ENCODE results near the gene LYRM2. TPM values are rescaled to one million over a fixed set of nuclear protein-coding genes. Genes with fewer than 3 reads are reported as not detected.

LYRM2 gene
- total and polyA plus RNA-seq, 2 experiments from 2014 or later = 38.5 to 66.3 TPM

GRCh38 chr6:89602166-89602565 lies 36.4 kb downstream of the LYRM2 start:
- Histone ChIP-seq H3K9me2 (replicated peaks; ENCODE audit: insufficient read depth) (no peaks in the 10 kb centered on the region), H3K9me3 (ENCODE audit: low read depth) (no peaks in the 10 kb centered on the region), H3K4me2 (no peak overlapping the region), H3K36me3 (replicated peaks; ENCODE audit: insufficient read depth, low read depth) (no peaks in the 10 kb centered on the region), H3K79me2 (no peaks in the 10 kb centered on the region), H3K4me3 (no peak overlapping the region), H2AFZ (no peak overlapping the region), H3K27me3 (no peaks in the 10 kb centered on the region), H4K20me1 (ENCODE audit: insufficient read depth, poor library complexity, severe bottlenecking) (no peaks in the 10 kb centered on the region), H3K27ac (no peak overlapping the region), H3K4me1 (ENCODE audit: insufficient read depth) (no peaks in the 10 kb centered on the region)
- no peak for DNase-seq (ENCODE audit: low spot score)
- 94% methylated on average over 6 of the region's 6 CpGs for WGBS (ENCODE audit: low lambda C conversion rate, missing lambda C conversion rate)
- TF ChIP-seq EZH2 (IDR thresholded peaks at IDR 0.05; ENCODE audit: borderline replicate concordance) (no peak), EZH2phosphoT487 (IDR thresholded peaks at IDR 0.05; ENCODE audit: low read depth, severe bottlenecking, unreplicated experiment) (no peak)
- TF ChIP-seq, protein P1, sequence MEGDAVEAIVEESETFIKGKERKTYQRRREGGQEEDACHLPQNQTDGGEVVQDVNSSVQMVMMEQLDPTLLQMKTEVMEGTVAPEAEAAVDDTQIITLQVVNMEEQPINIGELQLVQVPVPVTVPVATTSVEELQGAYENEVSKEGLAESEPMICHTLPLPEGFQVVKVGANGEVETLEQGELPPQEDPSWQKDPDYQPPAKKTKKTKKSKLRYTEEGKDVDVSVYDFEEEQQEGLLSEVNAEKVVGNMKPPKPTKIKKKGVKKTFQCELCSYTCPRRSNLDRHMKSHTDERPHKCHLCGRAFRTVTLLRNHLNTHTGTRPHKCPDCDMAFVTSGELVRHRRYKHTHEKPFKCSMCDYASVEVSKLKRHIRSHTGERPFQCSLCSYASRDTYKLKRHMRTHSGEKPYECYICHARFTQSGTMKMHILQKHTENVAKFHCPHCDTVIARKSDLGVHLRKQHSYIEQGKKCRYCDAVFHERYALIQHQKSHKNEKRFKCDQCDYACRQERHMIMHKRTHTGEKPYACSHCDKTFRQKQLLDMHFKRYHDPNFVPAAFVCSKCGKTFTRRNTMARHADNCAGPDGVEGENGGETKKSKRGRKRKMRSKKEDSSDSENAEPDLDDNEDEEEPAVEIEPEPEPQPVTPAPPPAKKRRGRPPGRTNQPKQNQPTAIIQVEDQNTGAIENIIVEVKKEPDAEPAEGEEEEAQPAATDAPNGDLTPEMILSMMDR (IDR thresholded peaks at IDR 0.05; ENCODE audit: poor library complexity) = no peak

- H3K9me3 ChIP-seq (ENCODE audit: low read depth) = no peaks in the 10 kb centered on the region
- TF ChIP-seq EZH2 (IDR thresholded peaks at IDR 0.05; ENCODE audit: borderline replicate concordance) (no peak), EZH2phosphoT487 (IDR thresholded peaks at IDR 0.05; ENCODE audit: low read depth, severe bottlenecking, unreplicated experiment) (no peak)
- TF ChIP-seq, protein P1 (IDR thresholded peaks at IDR 0.05; ENCODE audit: poor library complexity) = no peak
- H3K4me1 ChIP-seq (ENCODE audit: insufficient read depth) = no peaks in the 10 kb centered on the region
- no peaks in the 10 kb centered on the region for H4K20me1 ChIP-seq (ENCODE audit: insufficient read depth, poor library complexity, severe bottlenecking)
- no peak overlapping the region for H2AFZ ChIP-seq
- no peak overlapping the region for H3K4me2 ChIP-seq
- no peak overlapping the region for H3K4me3 ChIP-seq
- no peak for DNase-seq (ENCODE audit: low spot score)
- no peaks in the 10 kb centered on the region for H3K9me2 ChIP-seq (replicated peaks; ENCODE audit: insufficient read depth)
- no peak overlapping the region for H3K27ac ChIP-seq
- no peaks in the 10 kb centered on the region for H3K27me3 ChIP-seq
- H3K36me3 ChIP-seq (replicated peaks; ENCODE audit: insufficient read depth, low read depth) = no peaks in the 10 kb centered on the region
- no peaks in the 10 kb centered on the region for H3K79me2 ChIP-seq
- 81% methylated on average over 7 of the region's 7 CpGs for WGBS (ENCODE audit: low lambda C conversion rate, missing lambda C conversion rate)
Observed at GRCh38 chr6:89599727-89600126, 38.8 kb downstream of the LYRM2 start.

DNA sequence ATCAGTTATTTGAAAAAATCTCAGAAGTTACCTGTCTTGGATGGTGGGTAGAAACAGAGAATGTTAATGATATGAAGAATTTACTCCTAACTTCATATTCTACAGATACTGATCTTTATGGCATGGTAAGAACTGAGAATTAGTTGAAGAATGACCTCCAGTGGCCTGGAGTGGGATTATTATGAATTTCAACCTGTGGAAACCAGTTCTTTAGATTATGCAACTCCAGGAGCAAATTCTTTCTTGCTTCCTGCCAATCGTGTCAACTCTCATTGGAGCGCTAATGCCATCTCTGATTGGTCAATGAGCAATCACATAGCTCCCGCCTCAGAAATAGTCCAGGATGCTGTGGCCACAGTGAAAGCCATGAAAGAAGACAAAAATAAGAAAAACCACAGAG lies 40.6 kb downstream of the LYRM2 start:
- no peak for TF ChIP-seq EZH2phosphoT487 (IDR thresholded peaks at IDR 0.05; ENCODE audit: low read depth, severe bottlenecking, unreplicated experiment)
- TF ChIP-seq, protein P1 (IDR thresholded peaks at IDR 0.05; ENCODE audit: poor library complexity) = peak; percentile 46
- no peak overlapping the region for H3K4me2 ChIP-seq
- no peak overlapping the region for H2AFZ ChIP-seq

GRCh38 chr6:89597372-89597771 lies 41.2 kb downstream of the LYRM2 start:
- H3K36me3 ChIP-seq (replicated peaks; ENCODE audit: insufficient read depth, low read depth) = no peaks in the 10 kb centered on the region
- H3K4me1 ChIP-seq (ENCODE audit: insufficient read depth) = no peaks in the 10 kb centered on the region
- WGBS (ENCODE audit: low lambda C conversion rate, missing lambda C conversion rate) = 65% methylated on average over 2 of the region's 2 CpGs

More for the DNA sequence above, 40.6 kb downstream of the LYRM2 start:
- Histone ChIP-seq H3K27ac (no peak overlapping the region), H3K36me3 (replicated peaks; ENCODE audit: insufficient read depth, low read depth) (no peaks in the 10 kb centered on the region), H3K9me3 (ENCODE audit: low read depth) (no peaks in the 10 kb centered on the region), H3K9me2 (replicated peaks; ENCODE audit: insufficient read depth) (no peaks in the 10 kb centered on the region), H3K4me1 (ENCODE audit: insufficient read depth) (no peaks in the 10 kb centered on the region), H3K4me3 (no peak overlapping the region), H3K79me2 (no peaks in the 10 kb centered on the region), H4K20me1 (ENCODE audit: insufficient read depth, poor library complexity, severe bottlenecking) (no peaks in the 10 kb centered on the region), H3K27me3 (no peaks in the 10 kb centered on the region)
- peak; percentile 76 for DNase-seq (ENCODE audit: low spot score)
- 53% methylated on average over 3 of the region's 3 CpGs for WGBS (ENCODE audit: low lambda C conversion rate, missing lambda C conversion rate)

More at GRCh38 chr6:89597372-89597771, 41.2 kb downstream of the LYRM2 start:
- no peaks in the 10 kb centered on the region for H3K79me2 ChIP-seq
- no peaks in the 10 kb centered on the region for H4K20me1 ChIP-seq (ENCODE audit: insufficient read depth, poor library complexity, severe bottlenecking)
- no peak overlapping the region for H3K4me2 ChIP-seq
- no peak for DNase-seq (ENCODE audit: low spot score)
- no peak overlapping the region for H3K27ac ChIP-seq
- TF ChIP-seq, protein P1 (IDR thresholded peaks at IDR 0.05; ENCODE audit: poor library complexity) = no peak
- TF ChIP-seq EZH2 (IDR thresholded peaks at IDR 0.05; ENCODE audit: borderline replicate concordance) (no peak), EZH2phosphoT487 (IDR thresholded peaks at IDR 0.05; ENCODE audit: low read depth, severe bottlenecking, unreplicated experiment) (no peak)
- no peaks in the 10 kb centered on the region for H3K9me3 ChIP-seq (ENCODE audit: low read depth)
- H3K4me3 ChIP-seq = no peak overlapping the region
- H2AFZ ChIP-seq = no peak overlapping the region
- H3K27me3 ChIP-seq = no peaks in the 10 kb centered on the region
- no peaks in the 10 kb centered on the region for H3K9me2 ChIP-seq (replicated peaks; ENCODE audit: insufficient read depth)

Measured in hepatocyte (in vitro differentiated cells).